ENCODE results near the gene CNMD. TPM values are rescaled to one million over a fixed set of nuclear protein-coding genes. Genes with fewer than 3 reads are reported as not detected.

CNMD gene
- polyA plus RNA-seq, 1 donor from 2014 or later: not detected

- TF ChIP-seq RAD21 (conservative IDR thresholded peaks at IDR 0.05) (no peak), MXI1 (conservative IDR thresholded peaks at IDR 0.05; ENCODE audit: poor library complexity, severe bottlenecking) (no peak), EZH2 (IDR thresholded peaks at IDR 0.05; ENCODE audit: borderline replicate concordance, insufficient read depth, low read length, poor library complexity, severe bottlenecking) (no peak), REST (IDR thresholded peaks at IDR 0.05; ENCODE audit: borderline replicate concordance) (no peak), CTCF (IDR thresholded peaks at IDR 0.05; ENCODE audit: poor library complexity, severe bottlenecking) (no peak), SMC3 (conservative IDR thresholded peaks at IDR 0.05; ENCODE audit: poor library complexity) (no peak), POLR2AphosphoS5 (IDR thresholded peaks at IDR 0.05) (no peak), EP300 (conservative IDR thresholded peaks at IDR 0.05; ENCODE audit: poor library complexity, severe bottlenecking) (no peak), TAF1 (IDR thresholded peaks at IDR 0.05; ENCODE audit: low read depth) (no peak)
- no peaks in the 10 kb centered on the region for H3K27me3 ChIP-seq (ENCODE audit: insufficient read depth, low read depth, low read length)
- H3K79me2 ChIP-seq (replicated peaks; ENCODE audit: insufficient read depth, low read length): peaks cover 3% of the 10 kb centered on the region
- H3K27ac ChIP-seq (ENCODE audit: low read length): no peak overlapping the region
- peaks cover 11% of the 10 kb centered on the region for H3K36me3 ChIP-seq (ENCODE audit: insufficient read depth, low read length)
- no peak overlapping the region for H3K4me2 ChIP-seq (ENCODE audit: low read length)
- no peak overlapping the region for H3K9ac ChIP-seq (ENCODE audit: low read length)
- no peaks in the 10 kb centered on the region for H3F3A ChIP-seq (ENCODE audit: insufficient read depth, low read length, poor library complexity, severe bottlenecking)
- H3K4me3 ChIP-seq (ENCODE audit: low read length): no peak overlapping the region
- H3K9me3 ChIP-seq (ENCODE audit: low read length): no peaks in the 10 kb centered on the region
- no peaks in the 10 kb centered on the region for H3K9me2 ChIP-seq (ENCODE audit: insufficient read depth, low read length)
- no peaks in the 10 kb centered on the region for H4K20me1 ChIP-seq (ENCODE audit: insufficient read depth)
- no peak overlapping the region for H2AFZ ChIP-seq (ENCODE audit: low read depth, low read length)
Observed at GRCh38 chr13:52664272-52664671, 75.3 kb downstream of the CNMD start.

GRCh38 chr13:52659340-52659739 lies 80.3 kb downstream of the CNMD start:
- Histone ChIP-seq H4K20me1 (ENCODE audit: insufficient read depth) (no peaks in the 10 kb centered on the region), H3K9ac (ENCODE audit: low read length) (no peak overlapping the region), H3K27ac (ENCODE audit: low read length) (no peak overlapping the region), H3K27me3 (ENCODE audit: insufficient read depth, low read depth, low read length) (no peaks in the 10 kb centered on the region), H3K36me3 (ENCODE audit: insufficient read depth, low read length) (peaks cover 7% of the 10 kb centered on the region), H3K79me2 (replicated peaks; ENCODE audit: insufficient read depth, low read length) (peaks cover 29% of the 10 kb centered on the region), H3K4me3 (ENCODE audit: low read length) (no peak overlapping the region), H3K9me2 (ENCODE audit: insufficient read depth, low read length) (no peaks in the 10 kb centered on the region), H3K9me3 (ENCODE audit: low read length) (no peaks in the 10 kb centered on the region), H3F3A (ENCODE audit: insufficient read depth, low read length, poor library complexity, severe bottlenecking) (no peaks in the 10 kb centered on the region), H2AFZ (ENCODE audit: low read depth, low read length) (no peak overlapping the region), H3K4me2 (ENCODE audit: low read length) (no peak overlapping the region)
- TF ChIP-seq POLR2AphosphoS5 (IDR thresholded peaks at IDR 0.05) (no peak), MXI1 (conservative IDR thresholded peaks at IDR 0.05; ENCODE audit: poor library complexity, severe bottlenecking) (no peak), EP300 (conservative IDR thresholded peaks at IDR 0.05; ENCODE audit: poor library complexity, severe bottlenecking) (no peak), TAF1 (IDR thresholded peaks at IDR 0.05; ENCODE audit: low read depth) (no peak), RAD21 (conservative IDR thresholded peaks at IDR 0.05) (no peak), REST (IDR thresholded peaks at IDR 0.05; ENCODE audit: borderline replicate concordance) (no peak), SMC3 (conservative IDR thresholded peaks at IDR 0.05; ENCODE audit: poor library complexity) (no peak), CTCF (IDR thresholded peaks at IDR 0.05; ENCODE audit: poor library complexity, severe bottlenecking) (no peak)

All from neural cell (in vitro differentiated cells).